IMR-90 (cell line): Measurements from ENCODE around the gene FNDC3B. TPM values are rescaled to one million over a fixed set of nuclear protein-coding genes. Genes with fewer than 3 reads are reported as not detected.
A peak's percentile ranks its signal among the peaks of the same experiment; 100 is the strongest.

Experiments used
- ATAC-seq: fragments of 200-7000 bp; cut with Tn5 transposase; 2 replicates; pipeline ENCODE4 v1.9.1; 2020; ENCODE audit warnings: low read depth, mild to moderate bottlenecking, moderate library complexity
- BruUV-seq: library from RNA; stranded (reverse); fragments of 400-500 nt; replicated peaks from 2 replicates; lab custom pipeline; 2021; lab: Mats Ljungman, UMichigan
- CTCF ChIA-PET: fragments of 300-600 bp; formaldehyde crosslinking; extraction: SDS; loops from one replicate; lab custom pipeline; 2021; ENCODE audit warnings: antibody characterized with exemption; lab: Yijun Ruan, JAX
- POLR2A ChIA-PET: fragments of 300-600 bp; sonication (Branson Sonifier 250); formaldehyde crosslinking; loops from one replicate; lab custom pipeline; 2022; ENCODE audit warnings: antibody characterized with exemption; ENCODE audit not compliant: unreplicated experiment; lab: Charles Lee
- DNase-seq: peaks from one replicate; pipeline ENCODE4 v3.0.0; 2013
- H2AFZ ChIP-seq: replicated peaks from 2 replicates; pipeline ENCODE3; 2013; ENCODE audit warnings: low read length, mild to moderate bottlenecking; ENCODE audit not compliant: poor library complexity
- H2AK5ac ChIP-seq: 2 replicates; pipeline ENCODE4 v1.6.1; 2013; ENCODE audit warnings: low read depth, low read length, inconsistent platforms
- H2AK9ac ChIP-seq: replicated peaks from 2 replicates; pipeline ENCODE3; 2013; ENCODE audit warnings: mild to moderate bottlenecking, low read depth, low read length, moderate library complexity; ENCODE audit not compliant: poor library complexity
- H2BK120ac ChIP-seq: 2 replicates; pipeline ENCODE4 v1.6.1; 2013; ENCODE audit warnings: low read depth, low read length, inconsistent platforms
- H2BK15ac ChIP-seq: 3 replicates; pipeline ENCODE4 v1.6.1; 2013; ENCODE audit warnings: low read depth, low read length, inconsistent platforms
- H2BK20ac ChIP-seq: 2 replicates; pipeline ENCODE4 v1.6.1; 2013; ENCODE audit warnings: low read depth, mild to moderate bottlenecking, inconsistent platforms, low read length, moderate library complexity
- H2BK5ac ChIP-seq: 2 replicates; pipeline ENCODE4 v1.6.1; 2013; ENCODE audit warnings: mild to moderate bottlenecking, low read depth, low read length, inconsistent platforms; ENCODE audit not compliant: poor library complexity, severe bottlenecking
- H3K14ac ChIP-seq: replicated peaks from 2 replicates; pipeline ENCODE4 v1.6.1; 2013; ENCODE audit warnings: low read depth, low read length, inconsistent platforms
- H3K18ac ChIP-seq: 2 replicates; pipeline ENCODE4 v1.6.1; 2013; ENCODE audit warnings: low read depth, low read length, control low read depth
- H3K23ac ChIP-seq: 2 replicates; pipeline ENCODE4 v1.6.1; 2013; ENCODE audit warnings: low read depth, low read length, inconsistent platforms
- H3K27ac ChIP-seq: 2 replicates; pipeline ENCODE4 v1.5.1; 2013; ENCODE audit warnings: mild to moderate bottlenecking, control low read depth, low read length; ENCODE audit not compliant: insufficient read depth
- H3K27me3 ChIP-seq: 2 replicates; pipeline ENCODE4 v1.6.1; 2013; ENCODE audit warnings: low read length; ENCODE audit not compliant: control insufficient read depth, insufficient read depth
- H3K36me3 ChIP-seq: 2 replicates; pipeline ENCODE4 v1.6.1; 2013; ENCODE audit warnings: low read length, mixed read lengths; ENCODE audit not compliant: control insufficient read depth, insufficient read depth
- H3K4ac ChIP-seq: 2 replicates; pipeline ENCODE4 v1.6.1; 2013; ENCODE audit warnings: low read depth, low read length, inconsistent platforms
- H3K4me1 ChIP-seq: 2 replicates; pipeline ENCODE4 v1.6.1; 2013; ENCODE audit warnings: low read length, mixed read lengths; ENCODE audit not compliant: control insufficient read depth, insufficient read depth
- H3K4me2 ChIP-seq: 2 replicates; pipeline ENCODE4 v1.6.1; 2013; ENCODE audit warnings: low read depth, mild to moderate bottlenecking, control low read depth, low read length, moderate library complexity
- H3K4me3 ChIP-seq: 2 replicates; pipeline ENCODE4 v1.5.1; 2013; ENCODE audit warnings: low read depth, mild to moderate bottlenecking, control low read depth, low read length, moderate library complexity; ENCODE audit not compliant: insufficient read depth
- H3K56ac ChIP-seq: 2 replicates; pipeline ENCODE4 v1.6.1; 2013; ENCODE audit warnings: low read length, inconsistent platforms; ENCODE audit not compliant: insufficient read depth; ENCODE audit errors: extremely low read depth
- H3K79me1 ChIP-seq, 2 experiments: 2 replicates each; pipeline ENCODE4 v1.6.1; 2013; ENCODE audit warnings: low read length in 2 of 2, inconsistent platforms in 1 of 2, low read depth in 1 of 2
- H3K9ac ChIP-seq: 2 replicates; pipeline ENCODE4 v1.6.1; 2013; ENCODE audit warnings: low read depth, low read length, control low read depth
- H3K9me1 ChIP-seq: 2 replicates; pipeline ENCODE4 v1.6.1; 2013; ENCODE audit warnings: low read length, inconsistent platforms; ENCODE audit not compliant: insufficient read depth
- H3K9me3 ChIP-seq: 2 replicates; pipeline ENCODE4 v1.6.1; 2013; ENCODE audit warnings: low read length; ENCODE audit not compliant: control insufficient read depth, insufficient read depth
- H4K20me1 ChIP-seq: 2 replicates; pipeline ENCODE4 v1.6.1; 2013; ENCODE audit warnings: low read length, inconsistent platforms; ENCODE audit not compliant: insufficient read depth
- H4K5ac ChIP-seq: 2 replicates; pipeline ENCODE4 v1.6.1; 2013; ENCODE audit warnings: mild to moderate bottlenecking, low read depth, low read length, control low read depth
- H4K8ac ChIP-seq, 2 experiments: 2 replicates each; pipeline ENCODE4 v1.6.1; 2013; ENCODE audit warnings: low read depth in 2 of 2, low read length in 2 of 2, control low read depth in 1 of 2, inconsistent platforms in 1 of 2
- H4K91ac ChIP-seq: 2 replicates; pipeline ENCODE4 v1.6.1; 2013; ENCODE audit warnings: low read depth, low read length, inconsistent platforms; ENCODE audit not compliant: insufficient read depth
- NFE2L2 ChIP-seq: fragments of 150-350 bp; IDR thresholded peaks from 2 replicates; pipeline ENCODE4 v1.6.1; 2016; ENCODE audit warnings: low read depth, mild to moderate bottlenecking, low read length
- RAD21 ChIP-seq: IDR thresholded peaks from 2 replicates; pipeline ENCODE4 v1.6.1; 2012; ENCODE audit warnings: low read length, improper control_type of control experiment
- RCOR1 ChIP-seq: IDR thresholded peaks from 2 replicates; pipeline ENCODE4 v1.6.1; 2012; ENCODE audit warnings: mild to moderate bottlenecking, low read length, improper control_type of control experiment; ENCODE audit not compliant: insufficient replicate concordance
- WGBS, 2 experiments: methylation state at CpG; one replicate each; pipeline versions ENCODE4 v1.1.5 to v1.1.7; 2013; ENCODE audit warnings: missing lambda C conversion rate in 2 of 2; ENCODE audit not compliant: insufficient read length in 1 of 2; ENCODE audit errors: extremely low coverage in 2 of 2; 5-methylcytosine and 5-hydroxymethylcytosine counted together
- dilution Hi-C: fragments of 300-500 bp; cut with HindIII; formaldehyde crosslinking; loops from one replicate; pipeline ENCODE4 v1.14.3; 2018; ENCODE audit warnings: low sequenced_read_pairs; ENCODE audit not compliant: unreplicated experiment
- in situ Hi-C: fragments of 300-500 bp; cut with MboI; formaldehyde crosslinking; loops from 3 replicates; pipeline ENCODE4 v1.14.3; 2019; ENCODE audit warnings: low sequenced_read_pairs, inconsistent platforms, mixed read lengths
- intact Hi-C: fragments of 100-400 bp; cut with micrococcal nuclease; formaldehyde crosslinking; loops from 2 replicates; pipeline ENCODE4 v1.10.0; 2022
- polyA plus RNA-seq, 3 experiments: library from polyadenylated mRNA; depleted of rRNA; stranded (reverse); fragments of >200 nt; gene quantifications; 2 replicates each; pipeline ENCODE4 v1.2.3, GENCODE V29; 2012; ENCODE audit warnings: low replicate concordance in 1 of 3
- total RNA-seq: library from RNA; depleted of rRNA; stranded (reverse); fragments of >200 nt; gene quantifications from 2 replicates; pipeline ENCODE4 v1.2.3, GENCODE V29; 2012

The FNDC3B gene
- total and polyA plus RNA-seq, 2 of the 4 experiments (the other 2 are of a cell fraction), result 23.9 to 150 TPM

- peak overlapping the region; percentile 49; the same call in 1 of the 2 replicates for H3K14ac ChIP-seq
- H3K36me3 ChIP-seq, result peaks cover 15% of the 10 kb centered on the region
- H2BK20ac ChIP-seq, result no peak overlapping the region
- peak overlapping the region in 1 of 2 experiments; percentile 43; a peak in 1 of 4 replicates for H4K8ac ChIP-seq
- peak overlapping the region; percentile 60; the same call in 1 of the 2 replicates for H3K4ac ChIP-seq
- peak overlapping the region; percentile 43 for H3K18ac ChIP-seq
- H2AK5ac ChIP-seq, result peak overlapping the region; percentile 28
- no TSS peak for BruUV-seq
- H2AK9ac ChIP-seq, result no peak overlapping the region
- peak overlapping the region; percentile 88 for H3K23ac ChIP-seq
- H3K79me1 ChIP-seq, result peaks cover 42 to 81% of the 10 kb centered on the region in 2 experiments
- no peaks in the 10 kb centered on the region for H3K9me3 ChIP-seq
- no peak overlapping the region for H2BK120ac ChIP-seq
- H2AFZ ChIP-seq, result no peak overlapping the region
- no peak overlapping the region for H3K4me2 ChIP-seq
- H4K91ac ChIP-seq, result no peak overlapping the region
- no peak for TF ChIP-seq NFE2L2
- no peak for TF ChIP-seq RAD21
- TF ChIP-seq RCOR1, result no peak
- no peak overlapping the region for H2BK15ac ChIP-seq
- H3K56ac ChIP-seq, result no peak overlapping the region
- H3K27me3 ChIP-seq, result no peaks in the 10 kb centered on the region
- intact Hi-C loops, result no loop called here
- peaks cover 33% of the 10 kb centered on the region for H3K4me1 ChIP-seq
- H3K27ac ChIP-seq, result peak overlapping the region; percentile 48; the same call in 1 of the 2 replicates
- H4K5ac ChIP-seq, result no peak overlapping the region
- ChIA-PET CTCF (no interaction called here), POLR2A (no interaction called here)
- no peak for ATAC-seq
- peaks cover 26% of the 10 kb centered on the region for H3K9me1 ChIP-seq
- H2BK5ac ChIP-seq, result peak overlapping the region; percentile 78
- no peak for DNase-seq
- no peak overlapping the region for H3K4me3 ChIP-seq
- in situ Hi-C loops, result no loop called here
- H3K9ac ChIP-seq, result no peak overlapping the region
- 90% methylated on average over 2 of the region's 6 CpGs; no CpG with 5 or more reads in 1 of the 2 experiments for WGBS, 2 experiments
- dilution Hi-C loops, result no loop called here
- peaks cover 72% of the 10 kb centered on the region for H4K20me1 ChIP-seq
Observed at GRCh38 chr3:172127929-172128580, 88.7 kb downstream of the FNDC3B start.
